NCI-H146 (cell line): ENCODE measurements around the gene KRIT1.
"Not testable (repeated sequence)": the region's sequence is repeated elsewhere in the genome, so short reads cannot be mapped to it uniquely, and the experiment has no call there.

ENCODE experiments used
- DNase-seq: peaks from one replicate; lab custom pipeline; 2025; lab: John Stamatoyannopoulos, UW

Gene KRIT1

DNA sequence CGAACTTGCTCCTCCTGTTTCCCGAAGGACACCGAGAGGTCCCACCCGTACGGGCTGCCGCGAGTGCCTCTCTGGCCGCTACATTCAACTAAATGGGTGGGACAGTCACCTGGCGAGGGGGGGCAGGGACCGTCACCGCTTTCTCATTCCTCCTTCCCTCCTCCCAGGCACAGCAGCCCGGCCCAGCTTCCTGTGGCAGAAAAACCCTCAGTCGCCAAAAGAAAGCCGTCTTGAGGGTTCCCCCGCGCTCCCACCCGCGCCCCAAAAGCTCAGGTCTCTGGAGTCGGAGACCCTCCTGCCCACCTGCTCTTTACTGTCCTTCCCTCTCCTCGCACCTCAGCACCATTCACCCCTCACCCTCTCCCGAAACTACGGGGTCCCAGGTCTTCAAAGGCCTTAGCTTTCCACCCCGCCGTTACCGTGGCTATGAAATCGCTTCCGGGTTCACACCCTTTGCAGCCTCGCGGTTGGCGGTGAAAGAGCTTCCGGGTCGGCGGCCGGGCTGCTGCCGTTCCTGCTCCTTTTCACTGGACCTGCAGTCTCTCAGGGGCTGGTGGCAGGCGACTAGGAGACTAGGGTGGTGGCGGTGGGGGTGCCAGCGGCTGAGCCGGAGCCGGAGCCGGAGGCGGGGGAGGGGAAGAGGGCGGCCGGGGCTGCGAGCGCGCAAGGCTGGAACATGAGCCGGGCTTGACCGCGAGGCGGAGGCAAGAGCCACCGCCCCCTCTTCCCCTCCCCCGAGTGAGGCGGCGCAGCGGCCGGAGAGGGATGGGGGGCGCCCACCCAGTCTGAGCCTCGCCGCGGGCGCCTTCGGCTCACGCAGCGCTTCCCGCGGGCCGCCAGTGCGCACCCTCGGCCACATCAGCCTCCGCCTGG is at the start of gene KRIT1, which contains the start of gene ANKIB1:
Gene KRIT1 (minus strand): TSS at position 428 of the 873 bp plus-strand sequence. CDS start 3,779 bp downstream, outside the sequence.
Gene ANKIB1 (plus strand): TSS at position 488 of the 873 bp plus-strand sequence. CDS start 49,005 bp downstream, outside the sequence.
- DNase-seq = peak; percentile 91

DNA sequence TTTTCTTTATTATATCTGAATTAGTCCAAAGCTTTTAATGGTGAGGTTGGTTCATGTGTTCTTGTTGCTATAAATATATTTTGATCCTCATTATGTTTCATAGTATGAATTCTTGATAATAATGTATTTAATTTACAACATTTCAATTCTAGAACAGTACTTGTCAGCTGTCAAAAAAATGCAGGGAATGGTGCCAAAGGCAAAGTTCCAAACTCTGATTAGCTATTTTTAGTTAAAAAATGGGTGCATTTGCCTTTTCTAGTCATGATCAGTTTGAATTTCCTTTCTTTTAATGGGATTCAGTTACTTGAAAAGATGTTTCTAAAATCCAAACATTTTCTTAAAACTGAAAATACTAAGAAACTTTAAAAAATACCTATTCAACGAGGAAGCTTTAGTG is 49.7 kb upstream of the KRIT1 start:
- no peak for DNase-seq

DNA sequence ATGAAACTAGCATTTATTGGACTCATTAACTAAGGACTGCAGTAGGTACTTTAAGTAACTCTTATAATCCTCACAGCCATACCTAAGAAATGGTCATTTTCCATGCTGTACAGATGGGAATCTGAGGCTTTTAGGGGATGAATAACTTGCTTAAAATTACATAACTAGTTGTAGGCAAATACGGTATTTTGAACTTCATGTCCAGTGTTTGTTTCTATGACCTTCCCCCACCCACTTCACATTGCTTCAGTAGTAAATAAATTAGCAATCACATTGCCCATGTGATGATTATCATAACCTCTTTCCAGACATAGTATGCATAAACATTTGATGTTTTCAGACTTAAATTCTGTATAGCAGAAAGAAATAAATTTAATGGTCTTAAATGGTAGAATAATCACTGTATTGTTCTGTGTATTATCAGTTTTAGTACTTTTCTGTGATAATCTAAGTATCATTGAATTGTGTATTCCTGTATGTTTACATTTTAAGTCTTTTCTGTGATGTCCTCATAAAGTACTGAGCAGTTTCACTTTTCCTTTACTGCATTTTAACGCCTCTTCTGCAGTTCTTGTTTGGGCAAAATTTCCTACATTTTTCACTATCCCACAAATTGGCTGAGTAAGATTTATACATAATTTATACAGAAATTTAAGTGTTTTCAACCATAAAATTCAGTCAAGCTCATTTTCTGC is 48.3 kb upstream of the KRIT1 start:
- DNase-seq = no peak

DNA sequence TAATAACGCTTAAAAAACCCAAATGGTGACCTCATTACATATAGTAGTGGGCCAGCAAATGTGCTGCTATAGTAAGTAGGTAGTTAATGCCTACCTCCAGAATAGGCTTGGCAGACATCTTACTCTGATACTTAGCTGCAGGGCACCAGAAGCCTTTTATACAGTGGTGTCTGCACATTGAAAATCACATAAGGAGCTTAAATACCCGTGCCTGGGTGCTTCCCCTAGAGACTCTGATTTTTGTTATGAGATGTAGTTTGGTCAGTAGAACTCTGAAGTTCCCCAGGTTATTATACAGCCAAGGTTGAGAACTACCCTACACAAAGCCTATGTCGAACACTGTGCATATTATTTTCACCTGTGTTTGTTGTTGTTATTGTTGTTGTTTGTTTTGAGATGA is 47.3 kb upstream of the KRIT1 start:
- DNase-seq = no peak

DNA sequence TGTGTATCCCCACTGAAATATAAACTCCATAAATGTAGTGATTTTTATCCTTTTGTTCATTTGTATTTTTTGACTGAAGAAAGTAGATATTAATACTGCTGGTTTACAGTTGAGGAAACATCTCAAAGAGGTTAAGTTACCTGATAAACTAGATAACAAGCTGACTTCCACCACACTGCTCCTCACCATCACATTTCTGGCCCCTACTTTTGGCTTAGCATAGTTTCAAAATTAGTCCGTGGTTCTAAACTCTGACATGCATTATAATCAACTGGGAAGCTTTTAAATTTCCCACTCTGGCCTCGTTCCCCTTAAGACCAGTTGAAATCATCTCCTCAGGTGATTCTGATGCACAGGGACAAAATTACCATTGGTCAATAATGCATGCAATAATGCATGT is 43.6 kb upstream of the KRIT1 start:
- DNase-seq = no peak

DNA sequence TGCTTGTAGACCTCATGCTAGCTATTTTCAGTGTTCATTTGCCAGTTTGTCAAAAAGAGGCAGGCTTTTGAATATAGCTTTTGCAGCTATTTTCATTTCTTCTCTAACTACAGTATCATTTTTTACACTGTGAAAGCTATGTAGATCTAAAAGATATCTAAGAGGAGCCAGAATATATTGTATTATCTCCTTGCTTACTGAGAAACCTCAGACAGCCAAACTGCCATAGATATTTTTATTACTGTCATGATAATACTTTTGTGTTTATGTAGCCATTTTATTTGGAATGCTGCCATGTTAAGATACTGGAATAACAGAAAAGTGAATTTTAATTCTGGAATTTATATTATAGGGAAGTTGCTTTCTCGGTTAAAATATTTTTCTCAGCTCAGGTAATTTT is 37.2 kb upstream of the KRIT1 start:
- no peak for DNase-seq

DNA sequence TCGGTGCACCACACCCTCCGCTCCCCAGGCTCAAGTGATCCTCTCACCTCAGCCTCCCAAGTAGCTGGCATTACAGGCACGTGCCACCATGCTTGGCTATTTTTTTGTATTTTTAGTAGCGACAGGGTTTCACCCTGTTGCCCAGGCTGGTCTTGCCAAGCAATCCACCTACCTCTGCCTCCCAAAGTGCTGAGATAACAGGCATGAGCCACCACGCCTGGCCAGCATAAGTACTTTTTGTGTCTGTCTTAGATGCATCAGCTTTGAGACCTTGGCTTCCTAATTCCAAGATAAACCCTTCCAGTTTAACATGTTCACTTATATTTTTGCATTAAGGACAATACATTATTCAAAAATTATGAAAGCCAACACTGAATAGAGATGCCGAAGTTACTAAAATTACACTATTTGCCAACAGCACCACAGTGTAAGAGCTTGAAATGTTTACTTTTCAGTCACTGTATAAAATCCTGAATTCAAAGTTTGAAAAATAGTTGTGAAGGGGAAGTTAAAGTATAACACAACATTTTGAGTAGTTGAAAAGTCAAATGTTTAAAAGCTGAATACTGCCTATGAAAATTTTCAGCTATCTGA is 36.6 kb upstream of the KRIT1 start:
- no peak for DNase-seq

DNA sequence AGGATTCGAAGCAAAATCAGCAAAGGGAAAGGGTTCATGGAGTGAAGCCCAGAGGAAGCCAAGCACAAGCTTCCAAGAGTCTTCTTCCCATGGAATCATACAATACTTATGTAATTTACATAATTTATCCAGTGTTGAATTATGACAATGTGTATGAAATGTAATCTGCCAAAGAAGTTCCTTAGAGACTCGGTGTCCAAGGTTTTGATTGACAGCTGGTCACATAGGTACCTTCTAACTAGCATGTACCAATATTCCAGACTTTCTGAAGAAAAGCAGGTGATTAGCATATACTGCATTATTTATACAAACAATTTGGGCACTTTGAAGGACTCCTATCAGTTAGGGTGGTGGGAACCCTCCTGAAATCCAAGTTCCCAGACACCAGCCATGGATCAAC is 35.3 kb upstream of the KRIT1 start:
- DNase-seq = no peak

DNA sequence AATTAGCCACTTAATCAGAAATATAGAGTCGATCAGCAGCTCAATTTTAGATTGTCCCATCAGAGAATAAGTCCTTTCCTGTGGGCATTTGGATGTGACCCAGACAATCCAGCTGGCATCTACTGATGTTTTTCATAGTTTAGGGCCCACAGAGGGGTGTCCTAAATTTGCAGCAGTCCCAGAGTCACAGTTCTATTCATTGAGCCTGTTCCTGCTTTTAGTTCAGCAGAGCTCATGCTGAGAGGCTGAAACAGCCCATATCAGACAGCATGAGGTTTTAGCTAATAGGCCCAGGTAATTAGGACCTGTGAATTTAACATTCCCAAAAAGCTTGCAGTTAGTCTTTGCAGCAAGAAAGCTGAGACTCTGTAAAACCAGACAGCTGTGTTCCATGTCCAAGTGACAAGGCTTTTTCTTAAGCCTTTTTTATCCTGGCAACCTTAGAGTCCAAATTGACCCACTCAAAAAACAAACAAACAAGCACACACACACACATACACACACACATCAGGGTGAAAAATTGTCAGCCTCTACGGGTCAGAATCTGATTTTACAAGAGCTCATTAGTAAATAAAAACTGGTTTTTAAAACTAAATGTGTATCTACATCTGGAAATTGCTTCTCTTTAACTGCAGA is 33.8 kb upstream of the KRIT1 start:
- DNase-seq = peak; percentile 14

DNA sequence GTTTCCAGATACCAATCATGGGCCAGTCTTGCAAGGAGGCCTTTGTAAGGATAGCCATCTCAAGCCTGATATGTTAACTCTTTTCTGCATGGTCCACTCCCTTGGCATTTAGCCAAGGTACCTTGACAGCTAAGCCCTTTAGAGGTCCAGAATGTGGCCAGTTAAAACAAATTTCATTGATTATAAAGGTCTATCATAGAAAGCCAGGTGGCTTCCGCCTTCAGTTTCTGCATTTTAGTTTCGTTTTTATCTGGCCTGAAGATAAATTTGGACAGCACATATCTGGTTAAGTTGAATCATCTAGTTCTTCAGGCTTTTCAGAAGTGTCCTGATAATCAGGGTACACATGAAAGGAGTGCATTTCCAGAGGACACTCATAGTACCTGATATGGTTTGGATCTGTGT is 30.7 kb upstream of the KRIT1 start:
- no peak for DNase-seq

DNA sequence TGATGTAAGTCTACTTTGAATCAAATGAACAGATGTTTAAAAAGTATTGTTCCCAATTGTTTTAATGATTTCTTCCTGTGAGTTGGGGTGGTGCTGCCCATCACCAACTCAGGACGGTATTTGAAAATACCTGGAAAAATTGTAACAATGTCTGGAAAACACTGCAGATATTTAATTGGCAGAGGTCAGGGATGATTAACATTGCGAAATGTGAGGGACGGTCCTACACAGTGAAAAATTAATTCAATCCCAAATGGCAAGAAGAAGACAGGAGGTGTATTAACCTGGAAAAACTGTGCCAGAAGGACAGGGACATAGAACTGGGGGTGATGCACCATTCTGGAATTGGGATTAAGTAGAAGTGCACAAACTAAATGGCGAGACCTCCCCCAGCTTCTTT is 29.6 kb upstream of the KRIT1 start:
- DNase-seq = no peak

DNA sequence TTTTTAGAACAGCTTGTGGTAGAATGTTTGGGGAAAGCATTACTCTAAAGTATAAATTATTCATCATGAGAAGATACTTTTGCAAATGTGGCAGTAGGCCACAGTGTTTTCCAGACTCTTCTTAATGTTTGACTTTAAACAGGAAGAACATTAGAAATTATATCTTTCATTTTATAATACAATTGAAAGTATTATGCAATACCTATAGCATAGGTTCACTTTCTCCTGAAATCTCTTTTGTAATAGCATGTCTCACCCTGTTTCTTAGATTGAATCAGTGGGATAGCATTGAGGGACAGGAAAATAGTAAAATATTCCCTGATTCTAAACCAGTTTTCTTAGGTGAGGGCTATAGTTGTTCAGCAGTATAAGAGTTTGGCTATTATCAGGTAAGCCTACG is 23.2 kb upstream of the KRIT1 start:
- DNase-seq = no peak

DNA sequence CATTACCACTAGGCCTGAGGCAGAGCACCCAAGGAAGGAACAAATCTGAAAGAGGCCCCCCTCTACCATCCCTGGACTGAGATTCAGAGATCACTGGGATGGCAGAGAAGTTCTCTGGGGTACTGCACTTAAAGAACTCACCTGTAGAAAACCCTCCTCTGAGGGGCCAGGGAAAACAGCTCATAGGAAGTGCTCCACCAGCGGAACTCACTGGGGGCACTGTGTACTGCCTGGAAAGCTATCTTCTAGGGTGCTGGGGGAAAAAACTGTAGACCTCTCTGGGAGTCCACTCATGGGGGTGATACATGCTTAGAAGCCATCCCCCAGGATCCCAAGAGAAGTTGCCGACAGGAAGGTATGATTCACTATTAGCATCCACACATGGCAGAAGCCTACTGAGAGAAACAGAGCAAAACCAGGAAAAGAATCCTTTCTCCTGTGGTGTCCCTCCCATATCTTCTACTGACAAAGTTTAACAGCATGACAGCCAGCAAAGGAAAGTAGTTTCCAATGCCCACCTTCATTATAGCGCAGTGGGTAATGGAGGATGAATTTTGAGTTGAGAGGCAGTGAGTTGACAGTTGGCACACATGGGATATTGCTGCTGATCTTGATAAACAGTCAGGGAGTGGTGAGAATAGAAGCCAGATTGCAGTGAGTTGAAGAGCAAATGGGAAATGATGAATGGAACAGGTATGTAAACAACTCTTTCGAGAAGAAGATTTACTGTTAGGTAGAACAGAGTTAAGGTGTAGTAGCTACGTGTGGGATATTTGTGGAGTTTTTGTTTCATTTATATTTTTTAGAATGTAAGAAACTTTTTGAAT is 20.9 kb upstream of the KRIT1 start:
- DNase-seq = no peak

DNA sequence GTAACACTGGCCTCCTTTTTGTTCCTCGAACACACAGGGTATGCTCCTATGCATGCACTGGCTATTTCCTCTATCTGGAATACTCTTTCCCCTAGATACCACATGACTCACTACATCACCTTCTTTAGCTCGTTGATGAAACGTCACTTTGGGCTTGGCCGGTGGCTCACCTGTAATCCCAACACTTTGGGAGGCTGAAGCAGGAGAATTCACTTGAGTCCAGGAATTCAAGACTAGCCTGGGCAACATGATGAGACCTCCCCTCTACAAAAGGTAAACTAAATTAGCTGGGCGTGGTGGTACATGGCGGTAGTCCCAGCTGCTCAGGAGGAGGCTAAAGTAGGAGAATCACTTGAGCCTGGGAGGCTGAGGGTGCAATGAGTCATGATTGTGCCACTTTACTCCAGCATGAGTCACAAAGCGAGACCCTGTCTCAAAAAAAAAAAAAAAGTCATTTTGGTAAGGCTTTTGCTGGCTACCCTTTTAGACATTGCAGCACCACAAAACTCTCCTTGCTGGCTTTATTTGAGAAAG is 14.6 kb upstream of the KRIT1 start:
- no peak for DNase-seq

DNA sequence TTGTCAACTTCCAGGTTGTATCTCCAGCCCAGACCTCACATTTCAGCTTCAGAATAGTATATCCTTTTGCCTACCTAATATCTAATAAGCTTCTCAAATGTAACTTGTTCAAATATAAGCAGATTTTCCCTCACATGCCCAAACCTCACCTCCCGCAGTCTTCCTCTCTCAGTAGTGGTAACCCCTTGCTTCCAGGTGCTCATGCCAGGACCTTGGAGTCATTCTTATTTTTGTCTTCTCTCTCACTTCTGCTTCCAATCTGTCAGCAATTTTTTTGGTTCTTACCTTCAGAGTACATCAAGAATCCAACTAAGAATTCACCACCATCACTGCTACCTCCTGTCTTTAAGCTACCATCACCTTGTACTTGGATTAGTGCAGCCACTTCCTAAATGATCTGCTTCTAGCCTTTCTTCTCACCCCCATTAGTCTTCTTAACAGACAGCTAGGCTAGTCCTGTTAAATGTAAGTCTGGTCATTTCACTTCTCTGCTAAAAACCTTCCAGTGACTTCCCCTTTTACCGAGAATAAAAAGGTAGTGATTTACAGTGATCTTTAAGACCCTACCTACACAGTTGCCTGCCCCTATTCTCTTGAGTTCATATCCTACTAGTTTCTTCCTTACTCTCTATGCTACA is 14.0 kb upstream of the KRIT1 start:
- no peak for DNase-seq

DNA sequence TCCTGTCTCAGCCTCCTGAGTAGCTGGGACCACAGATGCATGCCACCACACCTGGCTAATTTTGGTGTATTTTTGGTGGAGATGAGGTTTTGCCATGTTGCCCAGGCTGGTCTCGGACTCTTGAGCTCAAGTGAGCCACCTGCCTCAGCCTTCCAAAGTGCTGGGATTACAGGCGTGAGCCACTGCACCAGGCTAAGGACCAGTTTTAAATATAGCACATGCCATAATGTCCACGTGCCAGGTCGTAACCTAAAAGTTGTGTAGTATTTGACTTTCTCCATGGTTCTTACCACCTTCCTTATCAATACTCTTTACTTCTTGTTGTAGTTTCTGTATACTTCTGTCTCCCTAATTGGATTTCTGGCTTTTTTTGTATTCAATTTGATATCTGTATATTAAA is 13.3 kb upstream of the KRIT1 start:
- no peak for DNase-seq

DNA sequence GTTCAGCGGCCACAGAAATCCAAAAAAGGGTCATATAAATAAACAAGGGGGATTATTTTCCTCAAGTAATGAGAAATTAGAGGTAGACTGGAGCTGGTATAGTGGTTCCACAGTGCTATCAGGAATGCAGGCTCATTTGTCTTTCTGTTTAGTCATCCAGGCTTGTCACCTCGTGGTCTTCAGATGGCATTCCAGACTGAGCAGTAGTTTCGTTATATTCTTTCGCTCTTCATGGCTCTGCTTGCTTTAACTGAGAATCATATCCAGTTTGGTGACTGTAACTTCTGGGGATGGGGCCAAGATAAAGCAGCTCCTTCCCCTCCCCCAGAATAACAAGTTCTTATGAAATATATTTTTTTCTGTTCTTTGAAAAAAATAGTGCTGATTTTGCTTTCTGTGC is 9.6 kb upstream of the KRIT1 start:
- DNase-seq = no peak

DNA sequence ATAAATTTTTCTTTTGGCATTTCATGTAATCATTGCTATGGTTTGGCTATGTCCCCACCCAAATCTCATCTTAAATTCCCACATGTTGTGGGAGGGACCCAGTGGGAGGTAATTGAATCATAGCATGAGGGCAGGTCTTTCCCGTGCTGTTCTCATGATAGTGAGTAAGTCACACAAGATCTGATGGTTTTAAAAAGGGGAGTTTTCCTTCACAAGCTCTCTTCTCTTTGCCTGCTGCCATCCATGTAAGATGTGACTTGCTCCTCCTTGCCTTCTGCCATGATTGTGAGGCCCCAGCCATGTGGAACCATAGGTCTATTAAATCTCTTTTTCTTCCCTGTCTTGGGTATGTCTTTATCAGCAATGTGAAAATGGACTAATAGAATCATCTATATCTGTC is 9.1 kb upstream of the KRIT1 start:
- not testable (repeated sequence) for DNase-seq

DNA sequence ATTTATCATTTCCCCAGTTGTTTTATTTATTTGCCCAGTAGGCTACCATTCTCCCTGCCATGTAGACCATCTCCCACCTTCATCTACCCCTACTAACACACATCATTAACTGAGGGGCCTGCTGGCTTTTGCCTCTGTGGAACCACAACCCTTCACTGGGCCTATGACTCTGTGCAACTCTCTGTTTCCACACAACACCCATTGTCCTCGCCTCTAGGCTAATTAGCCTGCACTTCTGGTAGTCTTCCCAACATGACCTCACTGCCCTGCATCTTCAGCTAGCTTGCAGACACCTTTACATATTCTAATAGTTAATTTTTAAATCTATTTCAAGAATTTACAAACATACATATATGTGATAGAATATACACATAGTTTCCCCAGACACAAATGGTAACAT is 7.5 kb upstream of the KRIT1 start:
- no peak for DNase-seq

DNA sequence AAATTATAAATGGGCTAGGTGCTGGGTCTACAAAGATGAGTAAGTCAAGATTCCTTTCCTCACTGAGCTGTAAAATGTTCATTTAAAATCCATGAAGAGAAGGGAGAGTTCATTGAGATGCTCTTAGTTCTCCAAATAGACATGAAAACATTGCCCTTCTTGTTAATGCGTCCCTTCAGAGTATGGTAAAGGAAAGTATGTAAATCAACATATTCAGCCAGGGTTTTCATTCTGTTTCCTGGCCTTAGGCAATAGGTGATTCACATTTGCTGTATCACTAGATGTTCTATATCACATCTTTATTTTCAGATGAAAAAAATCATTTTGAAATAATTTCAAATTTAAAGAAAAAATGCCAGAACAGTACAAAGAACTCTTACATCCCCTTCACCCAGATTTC is 5.5 kb upstream of the KRIT1 start:
- no peak for DNase-seq

DNA sequence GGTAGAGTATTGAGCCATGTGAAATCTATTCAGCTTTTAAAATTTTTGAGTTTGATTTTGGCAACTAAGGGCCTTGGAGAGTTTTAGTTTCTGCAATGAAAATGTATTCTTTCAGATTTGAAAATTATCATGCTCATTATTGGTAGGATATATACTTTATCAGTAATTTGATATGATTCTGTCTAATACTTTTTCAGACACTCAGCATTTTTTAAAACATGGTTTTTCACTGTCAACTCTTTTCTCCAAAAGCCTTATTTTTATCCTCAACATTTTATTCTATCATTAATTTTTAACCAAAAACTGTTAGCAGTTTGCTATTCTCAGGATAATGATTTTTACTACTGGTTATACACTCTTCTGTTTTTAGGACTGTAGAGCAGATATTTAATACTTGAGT is 4.9 kb upstream of the KRIT1 start:
- DNase-seq = no peak
